Femur (tissue), 1 donor: ENCODE results near the gene MMP24.
A peak's percentile ranks its signal among the peaks of the same experiment; 100 is the strongest.
"Not testable (repeated sequence)": the region's sequence is repeated elsewhere in the genome, so short reads cannot be mapped to it uniquely, and the experiment has no call there.

Experiments
- DNase-seq: peaks from one replicate; pipeline ENCODE4 v3.0.0-alpha.2; 2017

MMP24 gene

DNA sequence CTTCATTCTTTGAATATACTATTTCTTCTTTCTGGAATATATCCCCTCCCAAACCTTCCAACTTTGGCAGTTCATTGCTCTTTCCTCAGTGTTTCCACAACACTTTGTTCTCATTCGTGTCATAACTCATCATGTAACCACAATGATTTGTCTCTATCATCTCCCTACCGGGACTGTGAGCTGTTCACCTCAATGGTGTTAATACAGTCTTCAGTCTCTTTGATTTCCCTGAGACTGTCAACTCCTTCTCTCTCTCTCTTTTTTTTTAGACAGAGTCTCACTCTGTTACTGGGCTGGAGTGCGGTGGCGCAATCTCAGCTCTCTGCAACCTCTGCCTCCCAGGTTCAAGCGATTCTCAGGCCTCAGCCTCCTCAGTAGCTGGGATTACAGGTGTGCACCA lies 2.5 kb upstream of the MMP24 start:
- no peak for DNase-seq

DNA sequence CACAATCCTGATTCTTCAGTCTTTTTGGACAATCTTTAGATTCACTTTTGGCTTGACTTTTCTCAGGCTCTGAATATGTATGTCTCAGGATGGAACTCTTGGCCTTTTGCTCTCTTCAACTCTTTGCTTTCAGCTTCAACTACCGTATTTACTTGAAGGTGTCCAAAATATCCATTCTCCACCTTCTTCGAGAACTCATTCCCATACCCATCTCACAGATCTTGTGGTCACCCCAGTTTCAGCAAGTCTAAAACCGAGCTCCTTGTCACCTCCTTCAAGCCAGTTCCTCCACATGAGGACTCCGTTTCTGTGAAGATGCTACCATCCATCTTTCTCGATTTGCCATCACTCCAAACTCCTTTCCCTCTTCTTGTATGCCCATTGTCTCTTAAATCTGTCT lies 2.0 kb upstream of the MMP24 start:
- DNase-seq, result no peak

DNA sequence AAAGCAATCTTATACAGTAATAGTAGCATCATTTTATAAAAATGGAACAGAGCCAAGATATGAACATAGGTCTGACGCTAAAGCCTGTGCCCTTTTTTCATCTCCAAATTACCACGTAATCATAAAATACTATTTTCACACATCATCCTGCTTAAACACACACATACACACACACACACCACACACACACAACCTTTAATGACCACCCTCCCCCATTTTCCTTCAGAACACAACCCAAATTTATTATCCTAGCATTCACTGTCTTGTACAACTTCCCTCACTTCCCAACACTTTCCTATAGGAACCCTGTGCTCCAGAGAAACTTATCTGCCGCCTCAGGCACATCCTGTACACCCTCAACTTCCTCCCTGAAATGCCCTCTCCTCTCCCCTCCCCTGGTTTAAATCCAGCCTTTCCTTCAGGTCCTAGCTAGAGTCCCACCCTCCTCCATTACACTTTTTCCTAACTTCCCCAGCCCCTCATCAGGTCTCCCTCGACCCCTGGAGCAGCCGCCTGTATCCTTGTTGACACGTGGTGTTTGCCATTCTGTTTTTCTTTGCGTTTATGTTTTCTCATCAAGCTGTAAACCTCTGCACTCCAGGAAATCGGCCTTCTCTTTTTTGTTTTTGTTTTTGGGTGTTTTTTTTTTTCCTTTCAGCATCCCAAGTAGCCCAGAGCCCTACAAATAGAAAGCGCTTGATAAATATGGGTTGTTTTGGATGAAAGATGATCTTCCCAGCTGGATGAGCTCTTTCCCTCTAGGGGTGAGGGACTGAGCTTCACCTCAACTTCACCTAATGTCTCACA lies 968 bp upstream of the MMP24 start:
- no peak for DNase-seq

DNA sequence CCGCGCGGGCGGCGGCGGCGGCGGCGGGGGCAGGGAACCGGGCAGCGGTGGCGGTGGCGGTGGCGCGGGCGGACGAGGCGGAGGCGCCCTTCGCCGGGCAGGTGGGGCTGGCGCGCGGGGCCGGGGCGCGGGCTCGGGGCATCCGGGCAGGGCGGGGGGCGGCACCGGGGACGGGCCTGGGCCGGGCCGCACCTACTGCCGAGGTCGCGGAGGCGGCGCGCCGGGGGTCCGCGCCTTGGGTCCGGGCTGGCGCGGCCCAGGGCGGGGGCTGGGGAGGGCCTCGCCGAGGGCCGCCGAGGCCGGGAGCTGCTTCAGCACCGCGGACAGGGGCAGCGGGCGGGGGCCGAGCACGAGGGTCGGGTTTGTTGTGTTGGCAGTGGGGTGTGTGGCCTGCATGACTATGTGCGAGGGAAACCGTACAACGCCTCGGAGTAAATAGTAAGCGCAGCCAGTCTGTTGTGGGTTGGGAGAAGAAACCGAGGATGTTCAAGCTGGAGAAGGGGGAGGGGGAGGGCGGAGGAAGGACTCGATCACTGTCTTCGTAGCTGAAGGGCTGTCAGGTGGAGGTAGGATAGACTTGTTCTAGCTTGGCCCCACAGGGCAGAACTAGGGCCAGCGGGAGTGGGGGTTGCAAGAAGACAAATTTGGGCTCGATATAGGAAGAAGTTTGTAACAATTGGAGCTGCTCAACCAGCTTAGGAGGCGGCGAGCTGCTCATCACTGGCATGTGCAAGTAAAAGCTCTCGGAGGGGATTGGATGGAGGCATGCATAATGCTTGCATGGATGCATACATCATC lies 593 bp downstream of the MMP24 start:
- DNase-seq, result peak; percentile 76

DNA sequence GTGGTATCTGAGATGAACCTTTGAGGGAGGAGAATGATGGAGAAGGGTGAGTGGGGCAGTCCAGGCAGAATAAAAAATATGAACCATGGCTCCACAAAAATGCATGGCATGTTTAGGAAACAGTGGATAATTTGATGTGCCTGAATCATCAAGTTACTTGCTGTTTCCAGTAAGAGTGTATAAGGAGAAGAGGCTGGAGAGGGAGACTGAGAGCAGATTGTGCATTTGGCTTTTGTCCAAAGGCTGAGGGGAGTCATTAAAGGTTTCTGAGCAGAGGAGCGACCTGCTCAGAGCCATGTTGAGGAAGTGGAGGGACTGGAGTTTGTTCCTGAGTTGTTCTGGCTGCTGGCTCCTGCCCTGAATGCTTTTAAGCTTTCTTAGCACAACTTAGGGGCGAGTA lies 6.1 kb downstream of the MMP24 start:
- no peak for DNase-seq

DNA sequence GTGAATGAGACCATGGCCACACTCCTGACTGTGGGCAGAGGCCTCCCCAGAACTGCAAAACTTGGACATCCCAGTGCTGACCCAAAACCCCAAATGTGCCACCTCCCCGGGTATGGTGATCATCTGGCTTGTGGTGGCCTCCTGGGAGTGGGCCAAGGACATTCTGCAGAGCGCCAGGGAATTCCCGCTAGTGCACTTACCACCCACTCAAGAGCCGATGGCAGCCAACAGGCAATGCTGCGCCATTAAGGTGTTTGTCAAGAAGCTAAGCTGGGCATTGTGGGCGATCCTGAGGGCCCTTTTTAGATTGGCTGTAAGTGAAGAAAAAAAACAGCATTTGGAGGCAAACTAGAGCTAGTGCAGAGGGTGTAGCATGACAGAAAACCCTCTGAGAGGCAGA lies 9.4 kb downstream of the MMP24 start:
- no peak for DNase-seq

DNA sequence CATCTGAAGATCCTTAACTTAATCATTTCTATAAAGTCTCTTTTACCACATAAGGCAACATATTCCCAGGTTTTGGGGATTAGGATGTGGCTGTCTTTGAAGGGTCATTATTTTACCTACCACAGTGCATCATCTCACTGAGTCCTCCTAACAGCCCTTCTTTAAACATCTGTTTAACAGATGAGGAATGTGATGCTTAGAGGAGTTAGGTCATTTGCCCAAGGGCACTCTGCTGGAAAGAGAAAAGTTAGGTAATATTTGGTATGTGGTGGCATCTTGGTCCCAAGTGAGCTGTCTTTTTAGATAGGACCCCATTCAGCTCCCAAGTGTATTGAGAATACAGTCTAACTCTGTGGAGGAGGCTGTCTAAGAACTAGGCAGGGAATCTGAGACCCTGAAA lies 11.0 kb downstream of the MMP24 start:
- no peak for DNase-seq

DNA sequence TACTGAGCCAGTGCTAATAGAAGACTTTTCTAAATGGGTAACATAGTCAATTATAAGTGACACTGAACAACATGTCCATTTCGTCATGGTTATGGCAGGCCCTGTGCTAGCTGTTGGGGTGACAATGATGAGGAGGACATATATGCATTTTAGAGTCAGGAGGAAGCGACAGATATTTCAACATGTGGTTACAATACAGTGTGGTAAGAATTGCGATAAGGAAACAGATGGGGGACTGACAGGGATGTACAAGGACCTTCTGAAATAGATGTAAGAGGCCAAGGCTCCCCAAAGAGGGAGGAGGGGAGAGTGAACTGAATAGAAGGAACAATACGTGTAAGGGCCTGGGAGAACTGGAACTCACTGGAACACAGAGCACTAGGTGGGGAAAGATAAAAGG lies 11.7 kb downstream of the MMP24 start:
- DNase-seq, result no peak

DNA sequence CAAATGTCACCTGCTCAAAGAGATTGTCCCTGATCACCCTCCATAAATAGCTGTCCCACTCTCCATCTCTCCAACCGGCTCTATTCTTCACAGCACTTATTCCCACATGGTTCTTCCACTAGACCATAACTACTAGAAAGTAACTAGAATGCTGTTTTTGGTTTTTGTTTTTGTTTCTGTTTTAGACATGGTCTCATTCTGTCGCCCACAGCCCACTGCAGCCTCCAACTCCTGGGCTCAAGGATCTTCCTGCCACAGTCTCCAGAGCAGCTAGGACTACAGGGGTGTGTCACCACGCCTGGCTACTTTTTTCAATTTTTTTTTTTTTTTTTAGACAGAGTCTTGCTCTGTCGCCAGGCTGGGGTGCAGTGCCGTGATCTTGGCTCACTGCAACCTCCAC lies 12.2 kb downstream of the MMP24 start:
- no peak for DNase-seq

DNA sequence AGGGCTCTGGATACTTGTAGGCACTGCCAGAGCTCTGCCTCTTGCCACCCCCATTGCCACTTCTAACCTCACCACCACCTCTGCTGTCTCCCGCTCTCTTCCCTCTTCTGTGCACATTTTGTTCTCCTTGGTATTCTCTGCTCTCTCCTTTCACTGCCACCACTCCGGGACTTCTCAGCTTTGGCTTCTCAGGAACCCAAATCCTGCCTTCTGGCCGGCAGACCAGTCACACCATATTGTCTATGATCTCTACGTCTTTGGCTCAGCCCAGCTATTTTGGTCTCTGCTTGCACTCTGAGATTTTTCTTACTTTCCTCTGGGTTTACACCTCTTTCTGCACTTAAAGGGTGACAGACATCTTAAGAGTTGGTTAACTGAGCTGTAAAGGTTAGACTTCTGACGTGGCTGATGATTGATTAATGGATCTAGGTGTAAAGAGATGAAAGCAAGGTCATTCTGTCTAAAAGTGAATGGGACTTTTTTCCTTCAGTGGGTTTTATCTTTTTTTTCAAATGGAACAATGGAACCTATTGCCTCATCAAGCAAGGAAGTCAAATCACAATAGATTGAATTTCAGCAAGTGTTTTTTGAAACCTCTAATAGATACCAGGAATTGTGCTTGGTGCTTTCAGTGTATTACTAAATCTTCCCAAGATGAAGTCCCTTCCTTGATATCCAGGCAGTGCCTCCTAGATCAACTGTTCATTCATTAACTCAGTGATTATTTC lies 13.8 kb downstream of the MMP24 start:
- no peak for DNase-seq

DNA sequence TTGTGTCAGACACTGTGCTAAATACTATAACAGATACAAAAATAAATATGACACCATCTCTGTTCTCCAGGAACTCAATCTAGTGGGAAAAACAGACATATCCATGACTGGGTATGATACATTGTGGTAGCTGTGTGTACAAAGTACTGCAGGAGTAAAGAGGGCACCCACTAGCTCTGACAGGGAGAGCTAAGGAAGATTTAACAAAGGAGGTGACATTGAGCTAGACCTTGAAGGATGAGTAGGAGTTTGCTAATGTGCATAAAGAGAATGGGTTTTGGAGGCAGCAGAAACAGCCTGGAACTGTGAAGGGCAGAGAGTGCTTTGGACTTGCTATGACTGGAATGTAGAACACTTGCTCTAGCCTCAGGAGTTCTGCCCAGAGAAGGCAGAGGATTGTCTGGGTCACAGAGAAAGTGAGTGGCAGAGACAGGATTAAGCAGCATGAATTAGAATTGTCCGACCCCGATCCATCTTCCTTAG lies 14.4 kb downstream of the MMP24 start:
- DNase-seq, result no peak

DNA sequence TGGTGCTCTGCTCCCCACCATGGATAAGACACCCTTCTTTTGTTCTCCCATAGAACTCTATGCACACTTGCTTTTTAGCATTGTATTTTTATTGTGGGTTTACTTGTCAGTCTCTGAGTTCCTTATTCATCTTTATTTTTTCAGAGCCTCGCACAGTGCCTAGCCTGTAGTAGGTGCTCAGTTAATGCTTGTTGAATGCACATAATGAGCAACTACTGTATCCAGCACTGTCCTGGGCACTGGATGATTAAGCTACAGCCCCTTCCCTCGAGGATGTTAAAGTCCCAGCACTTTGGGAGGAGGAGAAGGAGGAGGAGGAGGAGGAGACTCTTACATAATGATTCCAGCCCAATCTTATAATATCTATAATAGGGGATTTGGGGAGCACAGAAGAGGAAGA lies 16.8 kb downstream of the MMP24 start:
- DNase-seq, result no peak

DNA sequence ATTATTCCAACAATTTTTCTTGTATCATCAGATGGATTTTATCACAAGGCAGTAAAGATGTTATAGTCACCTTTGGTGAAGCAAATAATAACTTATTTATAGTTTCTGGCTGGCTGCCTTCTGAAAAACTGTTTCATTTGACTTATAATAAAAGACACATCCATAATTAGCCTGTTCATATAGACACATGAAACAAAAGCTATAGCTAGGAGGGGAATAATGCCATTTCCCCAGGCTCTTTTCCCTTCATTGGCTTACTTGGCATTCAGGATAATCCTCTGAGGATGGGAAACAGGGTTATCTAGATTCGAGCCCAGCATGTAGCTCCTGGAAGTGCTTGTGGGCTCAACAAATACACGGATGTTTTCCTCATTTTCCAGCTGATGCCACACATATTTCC lies 17.5 kb downstream of the MMP24 start:
- no peak for DNase-seq

DNA sequence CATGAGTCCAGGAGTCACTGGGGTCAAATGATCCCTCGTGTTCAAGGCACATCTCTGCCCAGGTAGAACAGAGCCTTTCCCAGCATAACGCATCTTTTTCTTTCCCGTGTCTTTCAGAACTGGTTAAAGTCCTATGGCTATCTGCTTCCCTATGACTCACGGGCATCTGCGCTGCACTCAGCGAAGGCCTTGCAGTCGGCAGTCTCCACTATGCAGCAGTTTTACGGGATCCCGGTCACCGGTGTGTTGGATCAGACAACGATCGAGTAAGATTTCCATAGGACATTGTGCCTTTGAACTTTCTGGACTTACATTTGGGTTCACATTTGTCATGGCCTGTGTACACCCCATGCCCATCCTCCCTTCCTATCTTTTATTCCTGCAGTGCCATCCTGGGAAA lies 20.2 kb downstream of the MMP24 start:
- DNase-seq, result no peak

DNA sequence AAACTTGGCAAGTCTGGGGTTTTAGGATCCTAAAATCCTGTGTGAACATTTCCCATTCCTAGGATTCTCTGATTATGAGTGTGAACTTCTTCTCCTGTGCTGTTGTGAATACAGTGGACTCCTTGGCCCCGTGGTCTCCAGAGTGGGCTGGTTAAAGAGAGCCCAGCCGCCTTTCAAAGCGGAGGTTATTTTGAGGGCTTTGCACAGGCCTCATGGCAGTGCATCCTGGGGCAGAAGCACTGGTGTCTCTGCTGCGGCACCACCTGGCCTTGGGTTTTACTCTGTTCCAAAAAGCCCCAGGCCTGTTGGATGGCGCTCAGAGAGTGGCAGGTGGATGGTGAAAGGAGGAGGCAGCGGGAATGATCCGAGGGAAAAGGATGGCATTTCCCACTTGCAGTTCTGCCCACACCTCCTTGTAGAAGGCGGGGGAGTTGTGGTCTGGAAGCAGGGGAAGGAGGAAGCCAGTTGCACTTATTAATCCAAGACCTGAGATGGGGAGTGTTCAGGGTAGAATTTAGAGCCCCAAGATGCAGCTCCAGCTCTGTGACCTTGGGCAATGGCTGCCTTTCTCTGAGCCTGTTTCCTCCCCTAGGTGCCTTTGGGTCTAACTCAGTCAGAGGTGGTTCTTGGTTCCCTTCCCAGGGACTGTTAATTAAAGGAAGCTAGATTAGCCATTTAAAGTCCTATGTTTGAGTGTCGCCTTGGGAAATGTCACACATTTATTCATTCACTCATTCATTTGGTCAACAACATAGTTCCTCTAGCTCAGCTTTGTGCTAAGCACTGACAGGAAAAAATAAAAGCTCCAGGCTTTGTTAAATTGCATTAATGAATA lies 22.4 kb downstream of the MMP24 start:
- no peak for DNase-seq

DNA sequence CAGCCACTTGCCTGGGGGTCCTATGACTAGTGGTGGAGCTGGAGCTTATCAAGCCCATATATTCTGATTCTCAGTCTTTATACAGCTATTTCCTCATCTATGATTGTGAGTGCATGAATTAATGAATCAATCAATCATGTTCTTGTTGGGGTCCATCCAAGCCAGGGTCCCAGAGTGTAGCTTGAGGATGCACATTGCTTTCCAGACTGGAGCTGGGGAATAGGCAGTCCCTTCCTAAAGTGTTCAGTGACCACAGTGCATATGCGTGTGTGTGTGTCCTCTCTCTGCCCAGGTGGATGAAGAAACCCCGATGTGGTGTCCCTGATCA lies 25.1 kb downstream of the MMP24 start:
- DNase-seq, result no peak

DNA sequence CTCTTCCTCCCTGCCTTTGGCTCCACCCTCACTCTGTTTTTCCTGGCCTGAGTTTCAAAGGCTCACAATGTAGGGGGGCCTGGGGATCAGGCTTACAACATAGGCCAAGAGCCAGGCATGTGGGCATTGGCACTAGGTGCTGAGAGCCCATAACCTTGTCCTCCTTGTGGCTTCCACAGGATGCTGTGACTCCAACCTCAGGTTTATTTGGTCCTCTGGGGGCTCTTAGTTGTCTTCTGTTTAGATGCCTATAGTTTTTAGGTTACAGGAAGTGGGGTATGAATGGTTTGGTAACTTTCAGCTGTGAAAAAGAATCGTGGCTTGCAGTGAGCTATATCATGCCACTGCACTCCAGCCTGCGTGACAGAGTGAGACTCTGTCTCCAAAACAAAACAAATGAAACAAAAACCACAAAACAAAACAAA lies 25.6 kb downstream of the MMP24 start:
- DNase-seq, result no peak

DNA sequence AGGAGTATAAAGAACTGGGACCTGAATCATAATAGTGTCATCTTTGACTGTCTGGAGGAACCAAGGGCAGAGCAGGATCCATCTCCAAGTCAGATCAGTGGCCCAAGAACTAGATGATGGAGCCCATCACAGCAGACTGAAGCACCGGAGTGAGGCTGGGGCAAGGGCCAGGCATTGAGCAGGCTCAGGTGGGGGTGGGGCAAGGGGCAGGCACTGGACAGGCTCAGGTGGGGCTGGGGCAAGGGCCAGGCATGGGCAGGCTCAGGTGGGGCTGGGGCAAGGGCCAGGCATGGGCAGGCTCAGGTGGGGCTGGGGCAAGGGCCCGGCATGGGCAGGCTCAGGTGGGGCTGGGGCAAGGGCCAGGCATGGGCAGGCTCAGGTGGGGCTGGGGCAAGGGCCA lies 26.1 kb downstream of the MMP24 start:
- not testable (repeated sequence) for DNase-seq

DNA sequence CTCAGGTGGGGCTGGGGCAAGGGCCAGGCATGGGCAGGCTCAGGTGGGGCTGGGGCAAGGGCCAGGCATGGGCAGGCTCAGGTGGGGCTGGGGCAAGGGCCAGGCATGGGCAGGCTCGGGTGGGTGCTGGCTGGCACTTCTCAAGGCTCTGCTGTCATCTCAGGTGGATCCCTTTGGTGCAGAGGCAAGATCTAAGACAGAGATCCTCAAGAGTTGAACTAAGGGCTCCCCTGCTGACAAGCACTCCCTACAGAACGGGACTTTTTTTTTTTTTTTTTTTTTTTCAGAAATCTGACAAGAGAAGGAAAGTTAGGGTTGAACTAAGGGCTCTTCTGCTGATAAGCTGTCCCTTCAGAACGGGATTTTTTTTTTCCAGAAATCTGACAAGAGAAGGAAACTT lies 26.5 kb downstream of the MMP24 start:
- DNase-seq, result no peak

DNA sequence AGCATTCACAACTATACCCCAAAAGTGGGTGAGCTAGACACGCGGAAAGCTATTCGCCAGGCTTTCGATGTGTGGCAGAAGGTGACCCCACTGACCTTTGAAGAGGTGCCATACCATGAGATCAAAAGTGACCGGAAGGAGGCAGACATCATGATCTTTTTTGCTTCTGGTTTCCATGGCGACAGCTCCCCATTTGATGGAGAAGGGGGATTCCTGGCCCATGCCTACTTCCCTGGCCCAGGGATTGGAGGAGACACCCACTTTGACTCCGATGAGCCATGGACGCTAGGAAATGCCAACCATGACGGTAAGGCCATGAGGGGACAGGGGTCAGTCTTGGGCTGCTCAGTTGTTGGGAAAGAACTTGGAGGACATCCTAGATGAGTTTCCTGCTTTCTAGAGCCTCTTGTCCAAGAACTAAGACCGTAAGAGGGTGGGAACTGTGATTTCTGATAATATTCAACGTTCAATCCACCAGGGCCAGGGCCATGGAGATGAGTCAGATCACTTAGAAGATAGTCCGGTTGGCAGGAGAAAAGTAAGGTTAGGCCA lies 28.0 kb downstream of the MMP24 start:
- DNase-seq, result no peak

DNA sequence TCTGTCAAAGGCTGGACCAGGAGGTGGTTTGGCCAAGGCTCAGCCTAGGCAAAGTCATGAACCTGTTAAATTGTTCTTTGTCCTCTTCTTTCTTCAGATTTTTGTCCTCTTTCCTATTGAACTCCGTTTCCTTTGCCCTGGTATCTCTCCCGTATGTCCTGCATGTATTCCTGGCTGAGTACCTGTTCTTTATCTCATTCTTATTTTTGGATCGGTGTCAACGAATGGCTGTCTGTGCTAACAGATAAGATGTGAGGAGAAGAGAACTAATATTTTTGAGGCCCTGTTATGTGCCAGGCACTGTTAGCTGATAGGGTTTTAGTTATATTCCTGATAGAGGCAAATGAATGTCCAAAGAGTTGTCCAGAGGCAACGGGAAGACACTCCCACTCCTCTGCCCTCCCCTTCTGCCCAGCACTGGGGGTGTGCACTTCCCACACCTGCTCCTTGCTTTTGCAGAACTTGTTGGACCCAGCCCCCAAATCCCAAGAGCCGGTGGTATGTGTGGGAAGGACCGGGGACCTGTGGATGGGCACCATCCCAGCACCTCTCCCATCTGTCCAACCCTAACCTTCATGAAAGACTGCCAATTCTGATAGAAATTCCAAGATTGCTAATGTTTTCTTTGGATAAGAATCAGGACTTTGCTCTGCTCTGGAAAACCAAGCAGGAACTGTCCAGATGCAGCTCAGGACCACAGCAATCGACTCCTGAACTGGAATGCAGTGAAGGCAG lies 30.9 kb downstream of the MMP24 start:
- DNase-seq, result no peak

DNA sequence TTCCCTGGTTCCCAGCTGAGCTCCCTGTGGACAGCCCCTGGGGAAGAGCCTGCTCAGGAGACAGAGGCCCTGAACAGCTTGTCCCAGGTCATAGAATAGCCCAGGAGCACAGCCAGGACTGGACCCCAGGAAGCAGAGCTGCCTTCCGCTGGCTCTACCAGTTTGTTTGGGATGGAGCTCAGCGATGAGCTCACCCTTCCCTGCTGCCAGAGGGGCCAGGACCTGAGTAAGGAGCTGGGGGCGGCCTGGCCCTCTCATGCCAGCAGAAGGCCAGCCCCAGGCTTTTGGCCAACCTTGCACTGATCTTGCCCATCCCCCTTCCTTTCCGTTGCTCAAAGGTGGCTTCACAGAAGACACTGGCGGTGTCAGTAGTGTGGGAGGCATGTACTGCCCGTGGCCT lies 33.9 kb downstream of the MMP24 start:
- no peak for DNase-seq
